Ovary (tissue), 3 donors: ENCODE results near the gene SYK.

Source experiments
- CTCF ChIP-seq, 3 donors: fragments of 450-650 bp in 2 of 3; fragments of 200-600 bp in 1 of 3; IDR thresholded peaks; one replicate each; pipeline versions ENCODE4 v1.5.1 to v1.8.0; 2016 to 2022; ENCODE audit warnings: antibody characterized with exemption in 3 of 3, mild to moderate bottlenecking in 1 of 3
- EP300 ChIP-seq: sonication (generic); formaldehyde crosslinking; IDR thresholded peaks from one replicate; pipeline ENCODE4 v1.6.1; 2017; ENCODE audit warnings: antibody characterized with exemption
- donor health status: DM: no; HTN: no; CAD: no.

GRCh38 chr9:90873422-90873821, 71.8 kb downstream of the SYK start:
- TF ChIP-seq CTCF (IDR thresholded peaks at IDR 0.05) (no peak), EP300 (no peak)
